Cardiac muscle cell (in vitro differentiated cells and primary cell): ENCODE data around the gene PBX1. TPM values are rescaled to one million over a fixed set of nuclear protein-coding genes. Genes with fewer than 3 reads are reported as not detected.

Experiments
- DNase-seq, 2 donors: peaks; one replicate each; pipeline versions ENCODE4 v3.0.0 to v3.0.0-alpha.2; 2010 to 2017; ENCODE audit warnings: low read depth in 1 of 2, low spot score in 1 of 2
- H3K27ac ChIP-seq: fragments of 200-600 bp; sonication (generic); 2 replicates; pipeline ENCODE4 v1.5.1; 2016
- H3K27me3 ChIP-seq: fragments of 200-600 bp; sonication (generic); 2 replicates; pipeline ENCODE4 v1.6.0; 2016; ENCODE audit warnings: control low read depth
- H3K36me3 ChIP-seq: fragments of 200-600 bp; sonication (generic); 2 replicates; pipeline ENCODE4 v1.5.1; 2016; ENCODE audit warnings: control low read depth
- H3K4me1 ChIP-seq: fragments of 200-600 bp; sonication (generic); 2 replicates; pipeline ENCODE4 v1.8.1; 2017; ENCODE audit warnings: low read depth, mild to moderate bottlenecking, mixed run types
- H3K4me3 ChIP-seq: fragments of 200-600 bp; sonication (generic); 2 replicates; pipeline ENCODE4 v1.5.1; 2016; ENCODE audit warnings: mild to moderate bottlenecking
- H3K9me3 ChIP-seq: fragments of 200-600 bp; sonication (generic); 2 replicates; pipeline ENCODE4 v1.5.1; 2017; ENCODE audit warnings: low read depth, mild to moderate bottlenecking, control low read depth
- polyA plus RNA-seq: library from polyadenylated mRNA; unstranded; fragments of >200 nt; fragmentation: Nextera tagmentation; extraction: Ambion mirVana; gene quantifications from 2 replicates; pipeline ENCODE4 v1.2.1, GENCODE V29; 2016
- total RNA-seq: library from RNA; depleted of rRNA; stranded (reverse); fragments of >200 nt; gene quantifications from 2 replicates; pipeline ENCODE4 v1.2.3, GENCODE V29; 2016
- TF ChIP-seq, protein P1 (sequence below): IDR thresholded peaks from 2 replicates; pipeline ENCODE4 v1.5.1; 2012; ENCODE audit warnings: low read depth, mild to moderate bottlenecking, low read length

Gene PBX1
- total and polyA plus RNA-seq, 2 experiments from 2014 or later = 43.5 to 182 TPM

DNA sequence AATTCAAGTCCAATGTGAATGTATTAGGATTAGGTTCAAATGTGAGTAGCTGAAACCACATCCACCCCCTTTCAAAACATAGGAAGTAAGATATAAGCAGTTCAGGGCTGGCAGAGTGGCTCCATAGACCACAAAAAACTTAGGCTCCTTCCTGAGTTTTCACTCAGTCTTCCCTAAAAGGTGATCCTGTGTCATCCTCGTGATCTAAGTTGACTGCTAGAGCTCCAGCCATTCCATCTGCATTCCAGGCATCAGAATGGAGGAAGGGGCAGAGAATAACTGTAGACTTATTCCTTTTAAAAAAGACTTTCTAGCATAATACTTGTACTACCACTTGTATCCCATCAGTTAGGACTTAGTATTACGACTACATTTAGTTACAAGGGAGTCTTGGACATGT is 204.1 kb downstream of the PBX1 start:
- Histone ChIP-seq H3K27me3 (no peaks in the 10 kb centered on the region), H3K4me1 (peaks cover 22% of the 10 kb centered on the region), H3K27ac (no peak overlapping the region), H3K4me3 (no peak overlapping the region), H3K36me3 (no peaks in the 10 kb centered on the region), H3K9me3 (no peaks in the 10 kb centered on the region)
- TF ChIP-seq, protein P1, sequence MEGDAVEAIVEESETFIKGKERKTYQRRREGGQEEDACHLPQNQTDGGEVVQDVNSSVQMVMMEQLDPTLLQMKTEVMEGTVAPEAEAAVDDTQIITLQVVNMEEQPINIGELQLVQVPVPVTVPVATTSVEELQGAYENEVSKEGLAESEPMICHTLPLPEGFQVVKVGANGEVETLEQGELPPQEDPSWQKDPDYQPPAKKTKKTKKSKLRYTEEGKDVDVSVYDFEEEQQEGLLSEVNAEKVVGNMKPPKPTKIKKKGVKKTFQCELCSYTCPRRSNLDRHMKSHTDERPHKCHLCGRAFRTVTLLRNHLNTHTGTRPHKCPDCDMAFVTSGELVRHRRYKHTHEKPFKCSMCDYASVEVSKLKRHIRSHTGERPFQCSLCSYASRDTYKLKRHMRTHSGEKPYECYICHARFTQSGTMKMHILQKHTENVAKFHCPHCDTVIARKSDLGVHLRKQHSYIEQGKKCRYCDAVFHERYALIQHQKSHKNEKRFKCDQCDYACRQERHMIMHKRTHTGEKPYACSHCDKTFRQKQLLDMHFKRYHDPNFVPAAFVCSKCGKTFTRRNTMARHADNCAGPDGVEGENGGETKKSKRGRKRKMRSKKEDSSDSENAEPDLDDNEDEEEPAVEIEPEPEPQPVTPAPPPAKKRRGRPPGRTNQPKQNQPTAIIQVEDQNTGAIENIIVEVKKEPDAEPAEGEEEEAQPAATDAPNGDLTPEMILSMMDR = no peak
- DNase-seq = no peak

DNA sequence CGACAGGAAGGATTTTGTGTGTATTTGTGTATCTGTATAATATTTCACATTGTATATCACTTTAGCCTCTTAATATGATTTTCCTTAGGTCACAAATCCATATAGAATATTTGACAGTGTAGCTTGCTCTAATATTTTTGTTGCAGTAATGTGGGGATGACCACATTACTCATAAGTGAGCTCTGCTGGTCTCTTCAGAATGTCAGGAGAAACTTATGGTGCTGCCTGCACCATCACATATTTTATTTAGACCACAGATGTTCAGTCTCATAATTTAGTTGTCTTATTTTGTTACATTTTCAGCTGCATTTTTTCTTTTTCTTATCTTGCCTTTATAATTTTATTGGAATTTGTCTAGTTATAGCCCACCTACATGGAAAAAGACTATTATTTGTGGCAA is 205.3 kb downstream of the PBX1 start:
- Histone ChIP-seq H3K4me1 (peaks cover 22% of the 10 kb centered on the region), H3K27ac (peak overlapping the region; percentile 42), H3K9me3 (no peaks in the 10 kb centered on the region), H3K27me3 (no peaks in the 10 kb centered on the region), H3K36me3 (no peaks in the 10 kb centered on the region), H3K4me3 (no peak overlapping the region)
- DNase-seq = no peak
- TF ChIP-seq, protein P1 = no peak

DNA sequence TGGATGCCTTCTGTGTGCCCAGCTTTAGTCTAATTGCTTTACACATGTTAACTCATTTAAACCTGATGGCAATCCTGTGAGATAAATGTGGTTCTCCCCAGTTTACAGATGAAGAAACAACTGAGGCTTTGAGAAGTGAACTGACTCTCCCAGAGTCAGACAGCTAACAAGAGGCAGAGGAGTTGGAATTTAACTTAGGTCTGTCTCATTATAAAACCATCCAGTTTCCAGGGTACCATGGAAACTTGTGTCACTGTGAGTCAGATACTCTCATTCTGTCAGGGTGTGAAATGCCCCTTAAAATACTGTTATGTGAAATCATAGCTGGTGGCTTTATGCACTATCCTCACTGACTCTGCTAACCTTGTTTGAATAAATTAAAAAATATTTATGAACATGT is 206.6 kb downstream of the PBX1 start:
- no peaks in the 10 kb centered on the region for H3K9me3 ChIP-seq
- no peak overlapping the region for H3K4me3 ChIP-seq
- H3K36me3 ChIP-seq = no peaks in the 10 kb centered on the region
- H3K4me1 ChIP-seq = peaks cover 26% of the 10 kb centered on the region
- TF ChIP-seq, protein P1 = no peak
- DNase-seq = peak in 1 of 2 donors; percentile 81
- H3K27ac ChIP-seq = peak overlapping the region; percentile 42
- H3K27me3 ChIP-seq = no peaks in the 10 kb centered on the region

DNA sequence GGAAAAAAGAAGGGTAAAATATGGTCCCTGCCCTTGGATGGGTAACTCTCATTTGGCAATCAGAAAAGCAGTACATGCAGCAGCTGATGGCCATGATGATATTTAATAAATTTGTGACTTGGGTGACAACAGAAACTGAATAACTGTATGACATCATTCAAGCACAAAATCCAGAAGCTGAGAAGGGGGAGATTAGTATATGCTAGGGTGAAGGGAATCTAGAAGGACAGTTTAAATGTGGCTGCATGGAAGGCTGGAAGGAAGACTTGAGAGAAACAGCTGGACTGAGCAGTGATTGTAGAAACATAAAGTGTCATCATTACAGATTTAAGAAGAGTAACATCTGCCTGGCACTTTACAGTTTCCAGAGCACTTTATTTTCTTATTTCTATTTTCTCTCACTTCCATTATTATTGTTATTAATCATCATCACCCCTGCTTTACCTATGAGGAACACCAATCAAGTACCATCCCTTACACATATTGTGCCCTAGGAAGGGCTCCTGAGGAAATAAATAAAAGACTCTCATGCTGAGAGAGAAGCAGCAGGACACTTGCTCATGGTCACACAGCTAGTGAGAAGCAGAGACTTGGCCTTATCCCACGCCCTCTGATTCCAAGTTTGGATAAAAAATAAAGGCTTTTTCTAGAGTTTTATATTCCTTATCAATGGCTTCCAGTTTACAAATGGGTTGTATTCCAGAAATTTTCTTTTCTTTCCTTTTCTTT is 207.2 kb downstream of the PBX1 start:
- H3K27me3 ChIP-seq = no peaks in the 10 kb centered on the region
- no peak for DNase-seq
- no peaks in the 10 kb centered on the region for H3K36me3 ChIP-seq
- H3K27ac ChIP-seq = peak overlapping the region; percentile 42
- no peaks in the 10 kb centered on the region for H3K9me3 ChIP-seq
- H3K4me1 ChIP-seq = peaks cover 30% of the 10 kb centered on the region
- TF ChIP-seq, protein P1 = no peak
- no peak overlapping the region for H3K4me3 ChIP-seq

DNA sequence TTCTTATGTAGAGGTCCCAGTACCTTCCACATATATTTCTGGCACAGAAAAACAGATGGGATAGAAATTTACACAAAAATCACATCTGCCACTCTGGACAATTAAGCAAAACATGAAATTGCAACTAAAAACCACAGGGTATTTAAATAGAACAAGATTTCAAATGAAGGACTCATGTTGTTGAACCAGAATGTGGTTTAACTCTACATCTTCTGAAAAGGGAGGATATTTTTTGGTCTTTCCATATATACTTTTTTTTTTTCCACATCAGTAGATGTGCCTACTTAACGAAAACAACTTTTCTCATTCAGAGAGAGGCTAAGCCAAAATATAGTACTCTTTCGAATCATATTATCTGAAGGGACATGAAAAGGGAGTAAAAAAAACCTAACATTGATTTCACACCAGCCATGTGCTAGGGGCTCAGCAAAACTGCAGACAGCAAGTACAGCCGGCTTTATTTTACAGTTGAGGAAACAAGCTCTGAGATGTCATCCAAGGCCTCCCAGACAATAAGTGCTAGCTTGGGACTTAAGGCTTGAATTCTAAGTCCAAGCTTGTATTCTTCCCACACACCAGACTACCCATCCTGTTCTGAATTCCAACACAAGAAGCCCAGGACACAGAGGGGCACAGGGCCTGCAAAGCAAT is 208.9 kb downstream of the PBX1 start:
- no peak overlapping the region for H3K4me3 ChIP-seq
- TF ChIP-seq, protein P1 = no peak
- no peaks in the 10 kb centered on the region for H3K36me3 ChIP-seq
- no peaks in the 10 kb centered on the region for H3K9me3 ChIP-seq
- peaks cover 46% of the 10 kb centered on the region for H3K4me1 ChIP-seq
- DNase-seq = peak in 1 of 2 donors; percentile 72
- H3K27ac ChIP-seq = peak overlapping the region; percentile 65
- no peaks in the 10 kb centered on the region for H3K27me3 ChIP-seq
